ENCODE results near the gene CYP3A4.

DNA sequence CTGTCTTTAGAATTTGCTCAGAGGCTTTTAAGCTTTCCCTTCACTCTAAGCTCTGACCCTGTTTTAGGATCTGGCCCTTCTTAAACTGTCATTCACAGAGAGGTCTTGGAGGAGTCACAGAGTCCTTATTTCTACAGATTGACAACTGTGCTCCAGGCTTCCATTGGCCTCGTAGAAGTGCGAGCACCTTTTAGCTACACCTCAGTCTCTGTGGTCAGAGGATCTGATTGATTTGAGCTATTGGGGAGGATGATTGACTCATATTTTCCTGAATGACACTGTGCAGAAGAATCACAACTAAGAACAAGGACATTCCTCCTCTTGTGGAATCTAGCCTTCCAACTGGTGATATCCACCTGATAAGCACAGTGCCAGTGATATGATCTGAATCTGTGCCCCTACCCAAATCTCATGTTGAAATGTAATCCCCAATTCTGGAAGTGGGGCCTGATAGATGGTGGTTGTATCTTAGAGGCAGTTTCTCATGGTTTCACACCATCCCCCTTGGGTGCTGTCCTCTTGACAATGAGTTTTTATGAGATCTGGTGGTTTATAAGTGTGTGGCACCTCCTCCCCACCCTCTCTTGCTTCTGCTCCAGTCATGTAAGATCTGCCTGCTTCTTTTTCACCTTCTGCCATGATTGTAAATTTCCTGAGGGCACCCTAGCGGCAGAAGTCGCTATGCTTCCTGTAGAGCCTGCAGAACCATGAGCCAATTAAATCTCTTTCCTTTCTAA lies 52.2 kb downstream of the CYP3A4 start:
- no peak for TF ChIP-seq POLR2A (IDR thresholded peaks at IDR 0.05)
- TF ChIP-seq, protein P1, sequence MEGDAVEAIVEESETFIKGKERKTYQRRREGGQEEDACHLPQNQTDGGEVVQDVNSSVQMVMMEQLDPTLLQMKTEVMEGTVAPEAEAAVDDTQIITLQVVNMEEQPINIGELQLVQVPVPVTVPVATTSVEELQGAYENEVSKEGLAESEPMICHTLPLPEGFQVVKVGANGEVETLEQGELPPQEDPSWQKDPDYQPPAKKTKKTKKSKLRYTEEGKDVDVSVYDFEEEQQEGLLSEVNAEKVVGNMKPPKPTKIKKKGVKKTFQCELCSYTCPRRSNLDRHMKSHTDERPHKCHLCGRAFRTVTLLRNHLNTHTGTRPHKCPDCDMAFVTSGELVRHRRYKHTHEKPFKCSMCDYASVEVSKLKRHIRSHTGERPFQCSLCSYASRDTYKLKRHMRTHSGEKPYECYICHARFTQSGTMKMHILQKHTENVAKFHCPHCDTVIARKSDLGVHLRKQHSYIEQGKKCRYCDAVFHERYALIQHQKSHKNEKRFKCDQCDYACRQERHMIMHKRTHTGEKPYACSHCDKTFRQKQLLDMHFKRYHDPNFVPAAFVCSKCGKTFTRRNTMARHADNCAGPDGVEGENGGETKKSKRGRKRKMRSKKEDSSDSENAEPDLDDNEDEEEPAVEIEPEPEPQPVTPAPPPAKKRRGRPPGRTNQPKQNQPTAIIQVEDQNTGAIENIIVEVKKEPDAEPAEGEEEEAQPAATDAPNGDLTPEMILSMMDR (IDR thresholded peaks at IDR 0.05): no peak

All from tibial nerve (tissue), 3 donors.